GM18526 (cell line): ENCODE measurements around the gene TRH.

Source experiments
- POLR2A ChIP-seq: IDR thresholded peaks from 3 replicates; pipeline ENCODE4 v1.6.1; 2011; ENCODE audit not compliant: insufficient read length; ENCODE audit errors: extremely low read depth

TRH gene

DNA sequence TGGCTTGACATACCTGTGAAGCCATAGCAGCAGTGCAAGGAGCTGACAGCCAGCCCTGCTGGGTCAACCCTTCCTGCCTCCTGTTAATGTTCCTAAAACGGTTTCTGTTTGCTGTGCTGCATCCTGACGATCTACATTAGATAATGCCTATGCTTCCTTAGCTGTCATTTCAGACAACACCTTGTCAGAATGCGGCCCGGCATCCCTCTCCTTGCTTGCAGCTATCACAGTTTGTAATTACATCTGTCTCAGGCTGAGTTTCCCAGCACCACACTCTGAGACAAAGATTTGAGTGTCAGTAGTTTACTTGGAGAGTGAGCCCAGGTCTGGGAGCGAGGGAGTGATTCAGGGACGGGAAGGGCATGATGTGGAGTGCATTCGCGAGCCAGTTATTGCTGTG lies 9.0 kb downstream of the TRH start:
- no peak for TF ChIP-seq POLR2A

DNA sequence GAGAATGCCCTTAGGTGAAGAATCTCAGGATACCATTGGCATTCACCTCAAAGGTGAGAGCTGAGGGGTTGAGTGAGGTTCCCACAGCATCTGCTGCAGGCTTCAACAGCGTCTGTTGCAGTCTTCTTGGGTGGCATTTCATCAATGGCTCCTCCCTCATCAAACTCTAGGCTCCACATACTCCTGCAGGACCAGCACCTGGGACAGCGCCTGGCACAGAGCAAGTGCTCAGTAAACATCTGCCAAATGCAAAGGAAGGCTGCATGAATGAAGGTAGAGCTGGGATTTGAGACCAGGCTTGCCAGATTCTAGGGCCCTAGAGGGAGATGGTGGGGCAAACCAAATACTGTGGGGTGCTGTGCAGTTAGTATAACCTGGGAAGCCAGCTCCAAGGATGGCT lies 9.6 kb downstream of the TRH start:
- no peak for TF ChIP-seq POLR2A

DNA sequence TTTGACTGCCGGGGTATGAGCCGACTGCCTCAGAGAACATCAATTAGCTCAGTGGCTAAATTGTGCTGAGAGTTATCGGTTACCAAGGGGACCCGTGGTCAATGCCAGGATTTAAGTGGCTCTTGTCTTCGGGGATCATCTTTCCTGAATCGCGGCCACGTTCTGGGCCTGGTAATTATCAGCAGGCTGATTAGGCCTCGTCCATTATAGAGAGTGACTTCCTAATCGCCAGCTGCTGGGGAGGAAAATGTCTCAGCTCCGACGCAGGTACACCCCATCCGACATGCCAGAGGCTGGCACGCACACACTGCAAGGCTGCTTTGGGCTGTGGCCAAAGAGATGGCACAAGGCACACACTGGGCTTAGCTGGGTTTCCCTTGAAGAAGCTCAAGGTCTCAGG lies 10.6 kb downstream of the TRH start:
- TF ChIP-seq POLR2A, result no peak

DNA sequence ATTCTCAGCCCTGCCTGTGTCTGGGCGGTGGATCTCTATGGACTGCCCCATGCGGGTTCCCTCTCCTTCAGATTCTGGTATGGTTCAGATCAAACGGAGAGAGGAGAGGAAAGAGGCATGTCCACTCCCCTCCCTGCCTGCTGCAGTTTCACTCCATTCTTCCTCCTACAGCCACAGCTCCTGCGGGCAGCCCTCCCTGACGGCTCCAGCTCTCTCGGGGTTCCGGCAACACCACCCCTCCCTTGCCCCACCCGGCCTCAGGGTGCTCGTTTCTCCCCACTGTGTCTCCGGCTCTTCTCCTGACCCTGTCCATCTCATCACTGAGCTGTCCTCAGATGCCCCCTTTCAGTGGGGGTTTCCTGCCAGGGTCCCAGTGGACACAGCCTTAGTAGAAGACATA lies 13.9 kb downstream of the TRH start:
- TF ChIP-seq POLR2A, result no peak

DNA sequence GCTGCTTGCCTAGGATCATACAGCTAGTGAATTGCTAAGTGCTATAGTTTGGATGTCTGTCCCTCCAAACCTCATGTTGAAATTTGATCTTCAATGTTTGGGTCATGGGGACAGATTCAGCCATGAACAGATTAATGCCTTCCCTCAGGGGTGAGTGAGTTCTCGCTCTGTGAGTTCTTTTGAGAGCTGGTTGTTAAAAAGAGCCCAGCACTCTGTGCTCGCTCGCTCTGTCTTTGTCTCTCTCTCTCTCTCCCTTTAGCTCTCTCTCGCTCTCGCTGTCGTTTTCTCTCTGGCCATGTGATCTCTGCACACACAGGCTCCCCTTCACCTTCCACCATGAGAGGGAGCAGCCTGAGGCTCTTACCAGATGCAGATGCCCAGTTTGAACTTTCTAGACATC lies 14.9 kb downstream of the TRH start:
- no peak for TF ChIP-seq POLR2A

DNA sequence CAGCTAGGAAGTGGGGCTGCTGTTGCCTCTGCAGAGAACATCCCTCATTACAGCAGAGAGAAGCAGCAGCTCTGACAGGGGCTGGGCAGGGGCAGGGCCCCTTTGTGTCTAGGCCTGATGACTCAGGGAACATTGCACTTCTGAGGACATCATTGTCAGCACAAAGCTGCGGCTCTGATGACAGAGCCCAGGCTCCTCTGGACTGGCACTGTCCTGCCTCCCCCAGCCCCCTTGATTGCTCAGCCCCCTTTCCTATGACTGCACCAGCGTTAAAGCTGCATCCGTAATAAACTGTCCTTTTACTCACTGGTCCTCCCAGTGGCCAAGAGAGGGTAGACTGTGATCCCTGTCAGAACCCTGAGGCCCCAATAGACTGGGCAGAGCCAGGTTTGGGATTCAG lies 18.3 kb downstream of the TRH start:
- TF ChIP-seq POLR2A, result no peak

DNA sequence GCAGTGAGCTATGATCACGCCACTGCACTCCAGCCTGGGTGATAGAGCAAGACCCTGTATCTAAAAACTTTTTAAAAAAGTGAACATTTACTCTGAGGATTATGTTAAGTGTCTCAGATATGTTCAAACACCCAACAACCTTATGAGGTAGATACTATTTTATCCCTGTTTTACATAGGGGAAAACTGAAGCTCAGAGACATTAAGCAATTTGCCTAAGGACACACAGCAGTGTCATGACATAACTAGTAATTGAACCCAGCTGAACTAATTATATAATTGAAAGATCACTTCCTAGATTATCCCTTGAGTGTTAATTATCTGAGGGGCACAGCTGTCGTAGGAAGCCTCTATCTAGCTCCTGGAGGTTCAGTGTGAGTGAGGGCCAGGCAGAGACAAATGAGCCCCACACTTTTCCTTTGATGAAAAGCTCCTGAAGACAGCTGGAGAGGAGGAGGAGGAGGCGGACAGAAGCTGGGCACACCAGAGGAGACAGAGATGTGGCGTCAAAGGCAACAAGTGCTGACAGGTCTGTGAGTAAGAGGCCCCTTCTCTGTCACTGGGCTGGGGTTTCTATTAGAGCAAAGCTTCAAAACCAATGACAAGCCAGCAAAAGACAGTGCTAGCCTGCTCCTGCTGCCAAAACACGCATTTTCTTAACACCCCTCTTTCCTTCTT lies 20.5 kb downstream of the TRH start:
- no peak for TF ChIP-seq POLR2A

DNA sequence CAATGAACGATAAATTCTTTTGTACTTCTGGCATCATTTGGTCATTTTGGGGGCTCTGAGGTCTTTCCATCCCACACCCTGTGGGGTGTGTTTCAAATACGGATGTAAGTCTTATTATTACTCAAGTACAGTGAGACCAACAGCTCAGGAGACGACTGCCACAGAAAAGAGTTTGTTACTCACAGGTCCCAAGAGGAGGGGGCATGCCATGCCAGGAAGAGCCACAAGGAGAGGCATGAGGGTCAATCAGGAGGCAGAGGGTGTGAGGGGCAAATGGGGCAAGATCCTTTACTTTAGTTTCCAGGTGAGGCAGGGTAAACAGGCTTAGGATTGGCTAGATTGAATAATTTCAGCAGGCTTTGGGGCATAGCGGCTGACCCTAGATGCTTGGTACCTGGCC lies 21.6 kb downstream of the TRH start:
- TF ChIP-seq POLR2A, result no peak

DNA sequence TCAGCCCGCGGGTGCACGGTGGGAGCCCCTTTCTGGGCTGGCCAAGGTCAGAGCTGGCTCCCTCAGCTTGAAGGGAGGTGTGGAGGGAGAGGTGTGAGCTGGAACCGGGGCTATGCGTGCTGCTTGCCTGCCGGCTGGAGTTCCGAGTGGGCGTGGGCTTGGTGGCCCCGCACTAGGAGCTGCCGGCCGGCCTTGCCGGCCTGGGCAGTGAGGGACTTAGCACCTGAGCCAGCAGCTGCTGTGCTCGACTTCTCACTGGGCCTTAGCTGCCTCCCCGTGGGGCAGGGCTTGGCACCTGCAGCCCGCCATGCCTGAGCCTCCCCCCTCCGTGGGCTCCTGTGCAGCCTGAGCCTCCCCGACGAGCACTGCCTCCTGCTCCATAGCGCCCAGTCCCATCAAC lies 36.0 kb downstream of the TRH start:
- no peak for TF ChIP-seq POLR2A

DNA sequence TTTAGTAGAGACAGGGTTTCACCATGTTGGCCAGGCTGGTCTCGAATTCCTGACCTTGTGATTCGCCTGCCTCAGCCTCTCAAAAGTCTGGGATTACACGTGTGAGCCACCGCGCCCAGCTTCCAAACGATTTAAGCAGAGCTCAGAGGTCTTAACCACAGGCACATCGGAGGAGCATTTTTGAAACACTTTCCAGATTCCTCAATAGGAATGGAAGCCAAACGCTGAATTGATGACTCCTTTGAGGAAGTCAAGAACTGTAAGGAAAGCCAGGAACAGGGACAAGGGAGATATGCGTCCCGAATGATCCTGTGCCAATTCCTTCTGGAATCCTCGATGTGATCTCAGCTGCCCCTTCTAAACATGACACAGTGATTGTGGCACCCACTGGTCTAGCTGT lies 40.0 kb downstream of the TRH start:
- TF ChIP-seq POLR2A, result no peak
